Measurements from ENCODE around the gene CFAP69.

The CFAP69 gene

GRCh38 chr7:90311175-90311574 is 66.2 kb downstream of the CFAP69 start:
- H3K4me3 ChIP-seq (ENCODE audit: low read length), result no peak overlapping the region
- DNase-seq (ENCODE audit: low read depth), result no peak
- TF ChIP-seq CTCF (conservative IDR thresholded peaks at IDR 0.05; ENCODE audit: low read length), result no peak

- peak; percentile 3 for DNase-seq (ENCODE audit: low read depth)
- peak; percentile 36 for TF ChIP-seq CTCF (conservative IDR thresholded peaks at IDR 0.05; ENCODE audit: low read length)
- no peak overlapping the region for H3K4me3 ChIP-seq (ENCODE audit: low read length)
Observed at GRCh38 chr7:90312745-90313144, 67.8 kb downstream of the CFAP69 start.

- TF ChIP-seq CTCF (conservative IDR thresholded peaks at IDR 0.05; ENCODE audit: low read length), result no peak
- no peak for DNase-seq (ENCODE audit: low read depth)
- no peak overlapping the region for H3K4me3 ChIP-seq (ENCODE audit: low read length)
Observed at GRCh38 chr7:90313907-90314306, 68.9 kb downstream of the CFAP69 start.

- TF ChIP-seq CTCF (conservative IDR thresholded peaks at IDR 0.05; ENCODE audit: low read length), result no peak
- DNase-seq (ENCODE audit: low read depth), result no peak
- H3K4me3 ChIP-seq (ENCODE audit: low read length), result no peak overlapping the region
Observed at GRCh38 chr7:90320014-90320413, 75.0 kb downstream of the CFAP69 start.

GRCh38 chr7:90320418-90320800 is 75.4 kb downstream of the CFAP69 start:
- DNase-seq (ENCODE audit: low read depth), result no peak
- peak overlapping the region; percentile 41 for H3K4me3 ChIP-seq (ENCODE audit: low read length)
- no peak for TF ChIP-seq CTCF (conservative IDR thresholded peaks at IDR 0.05; ENCODE audit: low read length)

- DNase-seq (ENCODE audit: low read depth), result peak; percentile 16
- TF ChIP-seq CTCF (conservative IDR thresholded peaks at IDR 0.05; ENCODE audit: low read length), result no peak
- peak within 1 kb of the TSS; percentile 41 for H3K4me3 ChIP-seq (ENCODE audit: low read length)
Observed at GRCh38 chr7:90320801-90321494, 76.0 kb downstream of the CFAP69 start, which contains the start of gene FAM237B. FAM237B (minus strand) TSS chr7:90321304; CDS start chr7:90319748, 1,556 bp downstream.

GRCh38 chr7:90322837-90323236 is 77.9 kb downstream of the CFAP69 start:
- no peak overlapping the region for H3K4me3 ChIP-seq (ENCODE audit: low read length)
- no peak for TF ChIP-seq CTCF (conservative IDR thresholded peaks at IDR 0.05; ENCODE audit: low read length)
- DNase-seq (ENCODE audit: low read depth), result no peak
